OCI-LY1 (cell line): Measurements from ENCODE around the gene ODAD3.

Source experiments
- CTCF ChIP-seq: fragments of 200-600 bp; sonication (generic), shearing (Covaris generic); IDR thresholded peaks from 2 replicates; pipeline ENCODE4 v1.5.1; 2017; ENCODE audit warnings: mild to moderate bottlenecking, antibody characterized with exemption, low read length, moderate library complexity, mixed read lengths
- EZH2 ChIP-seq: fragments of 200-600 bp; sonication (generic), shearing (Covaris generic); IDR thresholded peaks from 2 replicates; pipeline ENCODE4 v1.8.0; 2017; ENCODE audit warnings: borderline replicate concordance, mixed run types, mild to moderate bottlenecking, antibody characterized with exemption, low read length, moderate library complexity, mixed read lengths

GRCh38 chr19:11461453-11461852, 26.5 kb upstream of the ODAD3 start:
- no peak for TF ChIP-seq CTCF
- TF ChIP-seq EZH2: no peak
